GM12891 (cell line): Measurements from ENCODE around the gene RASGRF2.

Experiments used
- PAX5 ChIP-seq: IDR thresholded peaks from 2 replicates; pipeline ENCODE4 v1.6.1; 2011; ENCODE audit warnings: low read length, moderate library complexity, mild to moderate bottlenecking; ENCODE audit not compliant: insufficient read depth, severe bottlenecking
- POLR2A ChIP-seq: IDR thresholded peaks from 2 replicates; pipeline ENCODE4 v1.6.1; 2011; ENCODE audit warnings: low read depth, low read length, control low read depth
- POLR2AphosphoS5 ChIP-seq: IDR thresholded peaks from 2 replicates; pipeline ENCODE4 v1.6.1; 2011; ENCODE audit warnings: low read depth, low read length, control low read depth

DNA sequence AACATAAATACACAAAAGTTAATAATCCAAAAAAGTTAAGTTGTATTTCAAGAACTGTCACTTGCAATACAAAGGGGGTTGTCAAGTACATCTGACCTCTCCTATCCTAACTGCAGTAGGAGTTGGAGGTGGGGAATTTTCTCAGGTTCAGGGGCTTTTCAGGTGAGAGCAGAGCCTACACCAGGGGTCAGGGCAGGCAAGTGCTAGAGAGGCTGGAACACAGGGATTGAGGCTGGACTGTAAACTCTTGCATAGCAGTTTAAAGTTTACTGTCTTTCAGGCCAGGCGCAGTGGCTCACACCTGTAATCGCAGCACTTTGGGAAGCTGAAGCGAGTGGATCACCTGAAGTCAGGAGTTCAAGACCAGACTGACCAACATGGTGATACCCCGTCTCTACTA lies 25.4 kb upstream of the RASGRF2 start:
- TF ChIP-seq POLR2AphosphoS5, result no peak
- TF ChIP-seq POLR2A, result no peak
- no peak for TF ChIP-seq PAX5
